SK-N-SH treated with all-trans-retinoic acid at 6 μM for 48 hours (cell line): ENCODE data around the gene DPYSL4.

Source experiments
- ARNTL ChIP-seq: fragments of 450-650 bp; formaldehyde crosslinking; IDR thresholded peaks from 2 replicates; pipeline ENCODE4 v1.5.0; 2020; ENCODE audit warnings: low read depth, mild to moderate bottlenecking, moderate library complexity, borderline replicate concordance
- CSDC2 ChIP-seq: fragments of 250-450 bp; sonication (Bioruptor Pico); IDR thresholded peaks from 2 replicates; pipeline ENCODE4 v1.5.0; 2020; ENCODE audit warnings: mild to moderate bottlenecking, moderate library complexity
- CSRNP3 ChIP-seq: fragments of 250-450 bp; sonication (Bioruptor Pico); IDR thresholded peaks from 2 replicates; pipeline ENCODE4 v1.5.1; 2021; ENCODE audit warnings: mild to moderate bottlenecking, moderate library complexity
- ESRRG ChIP-seq: fragments of 250-450 bp; sonication (Bioruptor Pico); IDR thresholded peaks from 2 replicates; pipeline ENCODE4 v1.6.1; 2021; ENCODE audit warnings: mild to moderate bottlenecking
- PATZ1 ChIP-seq: fragments of 250-450 bp; sonication (Bioruptor Pico); IDR thresholded peaks from 2 replicates; pipeline ENCODE4 v1.8.0; 2020; ENCODE audit warnings: mild to moderate bottlenecking, moderate library complexity, borderline replicate concordance

DNA sequence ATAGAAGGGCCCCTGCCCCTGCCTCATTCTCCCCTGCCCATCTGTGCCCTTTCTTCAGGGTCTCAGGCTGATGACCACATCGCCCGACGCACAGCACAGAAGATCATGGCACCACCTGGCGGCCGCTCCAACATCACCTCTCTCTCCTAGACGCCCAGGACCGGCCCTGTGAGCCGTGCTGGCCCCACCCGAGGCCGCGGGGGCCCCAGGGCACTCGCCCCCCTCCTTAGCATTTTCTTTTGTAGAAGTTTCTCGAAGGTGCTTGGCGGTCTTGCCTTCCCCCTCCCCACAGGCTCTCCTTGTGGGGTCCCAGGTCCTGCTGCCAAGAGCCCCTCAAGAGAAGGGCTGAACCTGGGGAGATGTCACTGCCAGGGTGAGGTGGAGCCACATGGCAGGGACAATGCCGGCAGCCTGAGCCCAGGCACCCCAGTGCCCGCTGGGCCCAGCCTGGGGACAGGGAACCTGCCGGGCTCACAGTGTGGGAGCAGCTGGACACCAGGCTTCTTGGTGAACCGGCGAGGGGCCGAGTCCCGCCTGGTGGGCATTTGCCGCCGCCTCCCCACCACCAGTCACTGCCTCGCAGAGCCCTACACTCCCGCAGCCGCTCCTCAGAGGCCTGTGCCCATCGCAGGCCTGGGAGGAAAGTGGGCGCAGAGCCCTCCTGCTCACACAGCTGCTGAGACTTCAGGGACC, 18.2 kb downstream of the DPYSL4 start:
- TF ChIP-seq ARNTL (CRISPR knock-in tag) (no peak), PATZ1 (CRISPR knock-in tag) (no peak), CSDC2 (CRISPR knock-in tag) (no peak), ESRRG (no peak), CSRNP3 (no peak)
